Transverse colon (tissue), 4 donors: ENCODE measurements around the gene RBM39. TPM values are rescaled to one million over a fixed set of nuclear protein-coding genes. Genes with fewer than 3 reads are reported as not detected.

ENCODE experiments used
- DNase-seq: peaks from one replicate; pipeline ENCODE4 v3.0.0-alpha.2; 2019
- H3K27ac ChIP-seq, 4 donors: fragments of 200-600 bp; sonication (generic); 2 replicates each; pipeline ENCODE4 v1.5.1; 2016 to 2018; ENCODE audit warnings: inconsistent platforms in 4 of 4
- H3K27me3 ChIP-seq: fragments of 200-600 bp; sonication (generic); 2 replicates; pipeline ENCODE4 v1.5.1; 2017; ENCODE audit warnings: inconsistent platforms
- H3K36me3 ChIP-seq, 4 donors: fragments of 200-600 bp; sonication (generic); 2 replicates each; pipeline ENCODE4 v1.5.1; 2017 to 2019; ENCODE audit warnings: inconsistent platforms in 4 of 4
- H3K4me1 ChIP-seq, 4 donors: fragments of 200-600 bp; sonication (generic); 2 replicates each; pipeline ENCODE4 v1.5.1; 2017 to 2020; ENCODE audit warnings: inconsistent platforms in 4 of 4
- H3K4me3 ChIP-seq, 4 donors: fragments of 200-600 bp; sonication (generic); 1 replicate in 1 of 4; 2 replicates in 3 of 4; pipeline versions ENCODE4 v1.5.1 to v1.6.1; 2017 to 2019; ENCODE audit warnings: inconsistent platforms in 4 of 4
- H3K9me3 ChIP-seq, 2 donors: fragments of 200-600 bp; sonication (generic); 2 replicates each; pipeline ENCODE4 v1.5.1; 2017 to 2019; ENCODE audit warnings: inconsistent platforms in 2 of 2
- CTCF ChIP-seq, 5 experiments: fragments of 200-600 bp in 3 of 5; fragments of 450-650 bp in 2 of 5; sonication (generic) in 3 of 5; IDR thresholded peaks; 1 replicate in 2 of 5; 2 replicates in 3 of 5; pipeline ENCODE4 v1.5.1; 2016 to 2017; ENCODE audit warnings: antibody characterized with exemption in 5 of 5, inconsistent platforms in 3 of 5, mild to moderate bottlenecking in 2 of 5, moderate library complexity in 1 of 5
- EP300 ChIP-seq: sonication (generic); formaldehyde crosslinking; IDR thresholded peaks from one replicate; pipeline ENCODE4 v1.6.1; 2017; ENCODE audit warnings: antibody characterized with exemption, low read depth
- POLR2A ChIP-seq: fragments of 450-650 bp; IDR thresholded peaks from one replicate; pipeline ENCODE4 v1.6.1; 2016; ENCODE audit warnings: antibody characterized with exemption, mild to moderate bottlenecking, moderate library complexity
- POLR2AphosphoS5 ChIP-seq, 3 donors: sonication (generic); formaldehyde crosslinking; IDR thresholded peaks; one replicate each; pipeline ENCODE4 v1.6.1; 2016; ENCODE audit warnings: antibody characterized with exemption in 3 of 3
- whole genome bisulfite sequencing, 2 donors: methylation state at CpG; one replicate each; pipeline ENCODE4 v1.1.5; 2018; ENCODE audit warnings: low coverage in 1 of 2; 5-methylcytosine and 5-hydroxymethylcytosine counted together
- in situ Hi-C, 4 donors: fragments of 200-750 bp; cut with MboI; loops; one replicate each; pipeline versions ENCODE4 v1.15.0 to v1.15.1; 2017; ENCODE audit warnings: low sequenced_read_pairs in 3 of 4, low pct_ligation_motif_present in 1 of 4, low pct_unique_long_range_greater_than_20kb in 1 of 4
- intact Hi-C: fragments of 100-400 bp; cut with DNase I; formaldehyde crosslinking; loops from one replicate; pipeline ENCODE4 v1.15.1; 2023; ENCODE audit warnings: low total_unique reads
- small RNA-seq, 4 donors: library from RNA; depleted of rRNA; stranded (forward); fragments of <200 nt; gene quantifications; one replicate each; pipeline ENCODE3, GENCODE V24; 2016
- total RNA-seq, 4 donors: library from RNA; depleted of rRNA; stranded (reverse); fragments of >200 nt; gene quantifications; one replicate each; pipeline ENCODE4 v1.1.0, GENCODE V29; 2016

Gene RBM39
- total RNA-seq, 4 donors from 2014 or later: 264 to 721 (median 416) TPM

- no peak overlapping the region for H3K27ac ChIP-seq
- no peaks in the 10 kb centered on the region for H3K27me3 ChIP-seq
- TF ChIP-seq CTCF (IDR thresholded peaks at IDR 0.05) (no peak), EP300 (no peak), POLR2A (no peak), POLR2AphosphoS5 (IDR thresholded peaks at IDR 0.05) (no peak)
- in situ Hi-C loops: no loop called here
- no peaks in the 10 kb centered on the region for H3K9me3 ChIP-seq
- WGBS, 2 donors: 92% methylated on average over 9 of the region's 9 CpGs; no CpG with 5 or more reads in 1 of the 2 donors
- H3K4me1 ChIP-seq: peaks cover 5 to 68% (median 39%) of the 10 kb centered on the region in 4 donors
- no peak for DNase-seq
- intact Hi-C loops: no loop called here
- peaks cover 0 to 21% (median 8%) of the 10 kb centered on the region in 4 donors for H3K36me3 ChIP-seq
- no peak overlapping the region for H3K4me3 ChIP-seq
Measured at GRCh38 chr20:35654415-35654814, 87.6 kb downstream of the RBM39 start.

DNA sequence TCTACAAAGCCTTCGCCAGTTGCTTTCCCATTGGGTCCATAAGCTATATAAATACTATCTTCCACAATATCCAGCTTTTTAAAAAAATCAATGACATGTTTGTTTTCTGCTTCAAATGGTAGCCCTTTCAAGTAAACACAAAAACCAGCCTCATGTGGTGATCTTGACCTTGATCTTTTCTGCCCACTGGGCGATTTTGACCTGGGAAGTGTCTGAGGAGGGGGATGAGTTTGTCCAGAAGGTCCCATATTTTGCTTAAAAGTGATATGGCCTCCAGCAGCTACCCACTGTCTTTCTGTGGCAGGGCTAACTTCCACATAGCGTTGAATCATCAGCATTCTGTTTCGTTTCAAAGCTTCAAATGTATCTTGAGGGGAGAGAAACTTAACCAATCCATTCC, 88.2 kb downstream of the RBM39 start:
- no peaks in the 10 kb centered on the region for H3K9me3 ChIP-seq
- H3K36me3 ChIP-seq: peaks cover 0 to 21% (median 8%) of the 10 kb centered on the region in 4 donors
- H3K27me3 ChIP-seq: no peaks in the 10 kb centered on the region
- TF ChIP-seq CTCF (IDR thresholded peaks at IDR 0.05): no peak
- TF ChIP-seq EP300: no peak
- no peak for TF ChIP-seq POLR2A
- no peak for TF ChIP-seq POLR2AphosphoS5 (IDR thresholded peaks at IDR 0.05)
- in situ Hi-C loops: no loop called here
- H3K4me3 ChIP-seq: no peak overlapping the region
- DNase-seq: no peak
- H3K27ac ChIP-seq: no peak overlapping the region
- 88 to 95% methylated on average over 4 of the region's 4 CpGs for WGBS, 2 donors
- intact Hi-C loops: no loop called here
- H3K4me1 ChIP-seq: peaks cover 5 to 68% (median 37%) of the 10 kb centered on the region in 4 donors

Small RNA genes lying within 50 kb of the gene (small RNA-seq; reads per million reads assigned to genes)
- 0 reads per million in 4 donors for gene RF00026

Other genes starting within 250 kb of the RBM39 start
- gene C20orf173, start 212.6 kb downstream of the RBM39 start, total RNA-seq: not detected
- 100 to 1,000 TPM; 115 to 398 (median 237) TPM for gene ERGIC3, start 200.2 kb downstream of the RBM39 start, total RNA-seq
- gene SPAG4, start 126.4 kb downstream of the RBM39 start, total RNA-seq: 10 to 100 TPM in 1 of 4 donors, 1 to 10 TPM in 1, not detected in 2; 3.3 to 17.5 TPM
- 100 to 1,000 TPM in 3 of 4 donors, 10 to 100 TPM in 1; 67.7 to 225 (median 132) TPM for gene CPNE1, start 77.4 kb downstream of the RBM39 start, total RNA-seq
- gene RBM12, start 77.4 kb downstream of the RBM39 start, total RNA-seq: 10 to 100 TPM; 24.7 to 33.8 (median 29.3) TPM
- gene NFS1, start 42.9 kb downstream of the RBM39 start, total RNA-seq: 10 to 100 TPM; 28.4 to 54.1 (median 42.0) TPM
- 100 to 1,000 TPM; 114 to 416 (median 182) TPM for gene ROMO1, start 42.9 kb downstream of the RBM39 start, total RNA-seq
- 10 to 100 TPM; 20.6 to 88.6 (median 43.1) TPM for gene PHF20, start 29.8 kb upstream of the RBM39 start, total RNA-seq
- gene SCAND1, start 212.2 kb upstream of the RBM39 start, total RNA-seq: 100 to 1,000 TPM in 3 of 4 donors, 10 to 100 TPM in 1; 80.8 to 152 (median 109) TPM
- 1 to 10 TPM in 3 of 4 donors, not detected in 1; 6.2 to 9.4 (median 7.8) TPM for gene CNBD2, start 226.3 kb upstream of the RBM39 start, total RNA-seq